WTC11 (cell line): ENCODE results near the gene UCP3. TPM values are rescaled to one million over a fixed set of nuclear protein-coding genes. Genes with fewer than 3 reads are reported as not detected.

Source experiments
- ATAC-seq: fragments of 200-7000 bp; cut with Tn5 transposase; 2 replicates; pipeline ENCODE4 v1.10.0; 2021; ENCODE audit warnings: mild to moderate bottlenecking, moderate library complexity
- CTCF ChIA-PET: fragments of 300-600 bp; sonication (Branson Sonifier 250); formaldehyde crosslinking; loops from one replicate; lab custom pipeline; 2021; ENCODE audit warnings: antibody characterized with exemption; lab: Charles Lee
- POLR2A ChIA-PET: fragments of 350-600 bp; sonication (Branson Sonifier 250); formaldehyde crosslinking; loops from one replicate; lab custom pipeline; 2021; ENCODE audit warnings: antibody characterized with exemption; lab: Charles Lee
- DNase-seq: peaks from one replicate; pipeline ENCODE4 v3.0.0; 2021; ENCODE audit warnings: low spot score
- H3K27ac Mint-ChIP-seq: 2 replicates; pipeline ENCODE4 v1.8.0; 2021; ENCODE audit warnings: mixed read lengths
- H3K27me3 Mint-ChIP-seq: 2 replicates; pipeline ENCODE4 v1.8.0; 2021; ENCODE audit warnings: low read depth, mild to moderate bottlenecking, moderate library complexity, mixed read lengths
- H3K36me3 Mint-ChIP-seq: 2 replicates; pipeline ENCODE4 v1.8.0; 2021; ENCODE audit warnings: mixed read lengths
- H3K4me1 Mint-ChIP-seq: 2 replicates; pipeline ENCODE4 v1.8.0; 2022; ENCODE audit warnings: mixed read lengths
- H3K4me3 Mint-ChIP-seq: 2 replicates; pipeline ENCODE4 v1.8.0; 2021; ENCODE audit warnings: mild to moderate bottlenecking, moderate library complexity, mixed read lengths
- H3K9me3 Mint-ChIP-seq: 2 replicates; pipeline ENCODE4 v1.8.0; 2021; ENCODE audit warnings: mixed read lengths
- CDX4 ChIP-seq: fragments of 250-450 bp; sonication (Bioruptor Pico); IDR thresholded peaks from 2 replicates; pipeline ENCODE4 v1.9.0; 2021; ENCODE audit warnings: moderate library complexity, mild to moderate bottlenecking, inconsistent platforms, borderline replicate concordance
- CTCF ChIP-seq: fragments of 200-600 bp; IDR thresholded peaks from 2 replicates; pipeline ENCODE4 v1.8.0; 2022; ENCODE audit warnings: antibody characterized with exemption
- FOXP1 ChIP-seq: sonication (generic); formaldehyde crosslinking; IDR thresholded peaks from 2 replicates; pipeline ENCODE4 v1.8.0; 2022; ENCODE audit warnings: missing genetic modification reagents, mild to moderate bottlenecking, moderate library complexity, borderline replicate concordance
- GABPB1 ChIP-seq: sonication (generic); formaldehyde crosslinking; IDR thresholded peaks from 2 replicates; pipeline ENCODE4 v1.8.1; 2023; ENCODE audit warnings: mild to moderate bottlenecking, missing genetic modification reagents
- MYBL2 ChIP-seq: sonication (generic); formaldehyde crosslinking; IDR thresholded peaks from 2 replicates; pipeline ENCODE4 v1.8.1; 2023; ENCODE audit warnings: mild to moderate bottlenecking, moderate library complexity, missing genetic modification reagents
- PRDM15 ChIP-seq: sonication (generic); formaldehyde crosslinking; IDR thresholded peaks from 2 replicates; pipeline ENCODE4 v1.8.0; 2022; ENCODE audit warnings: missing genetic modification reagents
- PRRX2 ChIP-seq: fragments of 250-450 bp; sonication (Bioruptor Pico); IDR thresholded peaks from 2 replicates; pipeline ENCODE4 v1.8.0; 2021; ENCODE audit warnings: mild to moderate bottlenecking
- TEAD1 ChIP-seq: sonication (generic); formaldehyde crosslinking; IDR thresholded peaks from 2 replicates; pipeline ENCODE4 v1.8.0; 2022; ENCODE audit warnings: mild to moderate bottlenecking, missing genetic modification reagents
- USF2 ChIP-seq: sonication (generic); formaldehyde crosslinking; IDR thresholded peaks from 2 replicates; pipeline ENCODE4 v1.8.1; 2023; ENCODE audit warnings: mild to moderate bottlenecking, missing genetic modification reagents, moderate library complexity
- ZBTB21 ChIP-seq: sonication (generic); formaldehyde crosslinking; IDR thresholded peaks from 2 replicates; pipeline ENCODE4 v1.8.1; 2023; ENCODE audit warnings: mild to moderate bottlenecking, missing genetic modification reagents, borderline replicate concordance
- ZBTB43 ChIP-seq: sonication (generic); formaldehyde crosslinking; IDR thresholded peaks from 2 replicates; pipeline ENCODE4 v1.8.1; 2023; ENCODE audit warnings: mild to moderate bottlenecking, missing genetic modification reagents
- ZNF671 ChIP-seq: fragments of 250-450 bp; sonication (Bioruptor Pico); IDR thresholded peaks from 2 replicates; pipeline ENCODE4 v1.8.0; 2021; ENCODE audit warnings: mild to moderate bottlenecking
- total RNA-seq: library from RNA; stranded (reverse); gene quantifications from 3 replicates; pipeline ENCODE4 v1.2.3, GENCODE V29; 2021
- TF ChIP-seq, protein P1 (sequence below): sonication (generic); formaldehyde crosslinking; IDR thresholded peaks from 2 replicates; pipeline ENCODE4 v1.8.0; 2022; ENCODE audit warnings: mild to moderate bottlenecking, missing genetic modification reagents

Gene UCP3
- total RNA-seq, 1 experiment from 2014 or later: 0.55 TPM

DNA sequence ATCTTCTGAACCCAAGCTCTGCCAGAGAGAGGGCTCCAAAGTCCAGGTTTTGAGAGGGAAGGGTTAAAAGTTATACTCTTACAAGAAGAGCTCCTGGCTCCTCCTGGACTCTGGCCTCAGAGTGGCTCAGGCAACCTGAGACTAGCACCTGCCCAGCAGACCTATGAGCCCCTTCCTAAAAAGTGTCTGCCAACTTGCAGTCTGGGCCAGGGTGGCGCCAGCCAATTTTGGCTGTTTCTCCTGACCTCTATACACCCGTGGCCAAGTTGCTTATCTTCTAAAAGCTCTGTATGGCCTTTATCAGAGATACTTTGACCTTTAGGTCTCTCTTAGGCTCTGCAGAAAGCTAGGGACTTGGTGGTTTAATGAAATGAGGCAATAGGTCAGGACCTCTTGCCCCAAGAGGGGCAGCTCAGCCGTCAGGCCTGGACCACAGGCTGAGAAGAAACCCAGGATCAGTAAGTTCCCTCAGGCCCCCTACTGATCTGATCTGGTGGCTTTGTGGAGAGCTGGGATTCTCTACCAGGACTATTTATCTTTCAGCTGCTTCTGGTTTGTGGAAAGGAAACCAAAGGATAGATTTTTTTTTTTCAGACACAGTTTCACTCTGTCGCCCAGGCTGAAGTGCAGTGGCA is 10.3 kb upstream of the UCP3 start (continued):
- TF ChIP-seq CDX4 (CRISPR knock-in tag): no peak
- TF ChIP-seq TEAD1: no peak
- TF ChIP-seq CTCF: no peak
- TF ChIP-seq PRDM15 (CRISPR knock-in tag): no peak
- no peak for TF ChIP-seq ZBTB21 (CRISPR knock-in tag)
- TF ChIP-seq FOXP1 (CRISPR knock-in tag): no peak

DNA sequence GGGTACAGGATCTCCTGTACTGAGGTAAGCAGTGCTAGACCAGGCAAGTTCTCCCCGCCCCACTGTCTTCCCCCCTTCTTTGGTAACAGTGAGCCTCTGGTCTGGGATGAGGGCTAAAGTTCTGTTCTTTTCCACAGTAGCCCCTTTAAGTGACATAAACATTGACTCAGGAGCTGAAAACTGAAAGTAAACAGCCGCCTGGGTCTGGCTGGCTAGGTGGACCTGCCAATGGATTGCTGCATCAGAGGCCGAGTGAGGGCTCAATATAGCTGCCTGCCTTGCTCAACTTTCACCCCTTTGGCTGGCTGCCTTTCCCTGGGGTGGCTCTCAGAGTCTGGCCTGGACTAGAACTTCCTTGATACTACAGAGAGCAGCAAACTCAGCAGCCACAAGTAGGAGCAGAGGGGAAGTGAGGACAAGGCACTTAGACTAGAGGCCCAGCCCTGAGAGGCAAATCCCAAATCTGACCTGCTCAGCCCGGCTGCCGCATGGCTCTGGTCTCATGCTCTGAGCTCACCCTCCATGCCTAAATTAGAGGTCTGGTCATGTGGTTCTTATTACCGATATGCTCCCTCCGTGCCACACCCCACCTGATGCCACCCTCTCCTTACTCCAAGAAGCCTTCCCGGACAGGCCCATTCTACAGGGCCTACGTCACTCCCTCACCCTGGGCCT is 9.6 kb upstream of the UCP3 start:
- Mint-ChIP-seq H3K4me3 (no peak overlapping the region), H3K27ac (no peak overlapping the region), H3K36me3 (peaks cover 4% of the 10 kb centered on the region), H3K27me3 (no peaks in the 10 kb centered on the region), H3K9me3 (no peaks in the 10 kb centered on the region), H3K4me1 (no peaks in the 10 kb centered on the region)
- no peak for TF ChIP-seq ZNF671 (CRISPR knock-in tag)
- TF ChIP-seq, protein P1, sequence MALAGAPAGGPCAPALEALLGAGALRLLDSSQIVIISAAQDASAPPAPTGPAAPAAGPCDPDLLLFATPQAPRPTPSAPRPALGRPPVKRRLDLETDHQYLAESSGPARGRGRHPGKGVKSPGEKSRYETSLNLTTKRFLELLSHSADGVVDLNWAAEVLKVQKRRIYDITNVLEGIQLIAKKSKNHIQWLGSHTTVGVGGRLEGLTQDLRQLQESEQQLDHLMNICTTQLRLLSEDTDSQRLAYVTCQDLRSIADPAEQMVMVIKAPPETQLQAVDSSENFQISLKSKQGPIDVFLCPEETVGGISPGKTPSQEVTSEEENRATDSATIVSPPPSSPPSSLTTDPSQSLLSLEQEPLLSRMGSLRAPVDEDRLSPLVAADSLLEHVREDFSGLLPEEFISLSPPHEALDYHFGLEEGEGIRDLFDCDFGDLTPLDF (CRISPR knock-in tag): no peak
- TF ChIP-seq GABPB1: peak; percentile 49
- no peak for TF ChIP-seq MYBL2 (CRISPR knock-in tag)
- TF ChIP-seq FOXP1 (CRISPR knock-in tag): no peak
- no peak for TF ChIP-seq PRRX2 (CRISPR knock-in tag)
- ATAC-seq (no peak), DNase-seq (no peak)
- ChIA-PET CTCF (no interaction called here), POLR2A (interaction anchor here (0.7 kb wide), 1 partner anchor 763 kb away, joined by 4 read pairs; no protein-coding TSS in a partner anchor)

DNA sequence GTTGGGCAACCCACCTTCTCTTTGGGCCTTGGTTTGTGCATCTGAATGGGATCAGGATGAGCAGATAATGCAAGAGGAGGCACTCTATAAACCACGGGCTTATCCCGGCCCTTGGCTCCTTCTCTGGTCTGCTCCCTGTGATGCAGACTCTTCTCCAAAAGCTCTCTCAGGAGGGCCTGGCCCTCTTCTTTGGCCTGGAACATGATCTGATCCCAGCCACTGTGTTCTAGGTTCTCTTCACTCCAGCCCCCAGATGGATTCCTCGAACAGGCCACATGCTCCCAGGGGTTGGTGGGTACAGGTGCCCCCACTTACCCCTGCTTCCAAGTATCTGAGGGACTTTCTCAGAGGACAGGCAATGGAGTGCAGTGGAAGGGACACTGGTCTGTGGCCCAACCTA is 8.7 kb upstream of the UCP3 start:
- CTCF ChIA-PET: no interaction called here
- Mint-ChIP-seq H3K4me1 (no peaks in the 10 kb centered on the region), H3K36me3 (peaks cover 4% of the 10 kb centered on the region), H3K27ac (no peak overlapping the region), H3K4me3 (no peak overlapping the region), H3K9me3 (no peaks in the 10 kb centered on the region)
- ATAC-seq: no peak
- DNase-seq: no peak
- TF ChIP-seq ZBTB21 (CRISPR knock-in tag): no peak
- TF ChIP-seq USF2: no peak
- TF ChIP-seq ZBTB43: no peak
- TF ChIP-seq, all 79 proteins: peak for 0
- no peaks in the 10 kb centered on the region for H3K27me3 Mint-ChIP-seq
- POLR2A ChIA-PET: no interaction called here
